ENCODE results near the gene CEP20. TPM values are rescaled to one million over a fixed set of nuclear protein-coding genes. Genes with fewer than 3 reads are reported as not detected.

Gene CEP20
- total RNA-seq, 1 donor from 2014 or later, result 36.4 TPM

GRCh38 chr16:15837761-15838160 is 50.6 kb downstream of the CEP20 start:
- no peak for TF ChIP-seq CTCF (IDR thresholded peaks at IDR 0.05)
- no peak for ATAC-seq (ENCODE audit: low read depth)
- no peak for DNase-seq
- H3K27ac Mint-ChIP-seq, result no peak overlapping the region
- intact Hi-C loops (cut with micrococcal nuclease), result no loop called here
- H3K4me1 Mint-ChIP-seq, result no peaks in the 10 kb centered on the region
- no peaks in the 10 kb centered on the region for H3K36me3 Mint-ChIP-seq (ENCODE audit: low read depth)
- H3K9me3 Mint-ChIP-seq, result no peaks in the 10 kb centered on the region
- ChIA-PET POLR2A (interaction anchor here (0.6 to 0.7 kb wide), 2 partner anchors 9 to 11 kb away, joined by 3 to 4 read pairs; no protein-coding TSS in a partner anchor), CTCF (no interaction called here)
- no peak overlapping the region for H3K4me3 Mint-ChIP-seq
- no peaks in the 10 kb centered on the region for H3K27me3 Mint-ChIP-seq

GRCh38 chr16:15836965-15837611 is 51.3 kb downstream of the CEP20 start:
- Mint-ChIP-seq H3K27me3 (no peaks in the 10 kb centered on the region), H3K4me1 (no peaks in the 10 kb centered on the region), H3K36me3 (ENCODE audit: low read depth) (no peaks in the 10 kb centered on the region), H3K4me3 (no peak overlapping the region), H3K9me3 (no peaks in the 10 kb centered on the region), H3K27ac (no peak overlapping the region)
- intact Hi-C loops (cut with micrococcal nuclease), result no loop called here
- DNase-seq, result no peak
- no peak for TF ChIP-seq CTCF (IDR thresholded peaks at IDR 0.05)
- ATAC-seq (ENCODE audit: low read depth), result no peak
- ChIA-PET POLR2A (interaction anchor here (0.6 to 0.7 kb wide), 2 partner anchors 10 to 11 kb away, joined by 3 to 4 read pairs; no protein-coding TSS in a partner anchor), CTCF (no interaction called here)

GRCh38 chr16:15836074-15836473 is 52.3 kb downstream of the CEP20 start:
- ChIA-PET CTCF (no interaction called here), POLR2A (no interaction called here)
- TF ChIP-seq CTCF (IDR thresholded peaks at IDR 0.05), result no peak
- DNase-seq (no peak), ATAC-seq (ENCODE audit: low read depth) (no peak)
- intact Hi-C loops (cut with micrococcal nuclease), result no loop called here
- H3K36me3 Mint-ChIP-seq (ENCODE audit: low read depth), result no peaks in the 10 kb centered on the region
- no peak overlapping the region for H3K27ac Mint-ChIP-seq
- H3K27me3 Mint-ChIP-seq, result no peaks in the 10 kb centered on the region
- H3K4me3 Mint-ChIP-seq, result no peak overlapping the region
- H3K4me1 Mint-ChIP-seq, result peaks cover 9% of the 10 kb centered on the region
- H3K9me3 Mint-ChIP-seq, result no peaks in the 10 kb centered on the region

GRCh38 chr16:15835136-15835878 is 53.1 kb downstream of the CEP20 start:
- no peak for TF ChIP-seq CTCF (IDR thresholded peaks at IDR 0.05)
- H3K27ac Mint-ChIP-seq, result no peak overlapping the region
- DNase-seq (no peak), ATAC-seq (ENCODE audit: low read depth) (no peak)
- H3K27me3 Mint-ChIP-seq, result no peaks in the 10 kb centered on the region
- no peak overlapping the region for H3K4me3 Mint-ChIP-seq
- H3K4me1 Mint-ChIP-seq, result peaks cover 13% of the 10 kb centered on the region
- H3K36me3 Mint-ChIP-seq (ENCODE audit: low read depth), result no peaks in the 10 kb centered on the region
- POLR2A ChIA-PET, result no interaction called here
- intact Hi-C loops (cut with micrococcal nuclease), result no loop called here
- H3K9me3 Mint-ChIP-seq, result no peaks in the 10 kb centered on the region
- CTCF ChIA-PET, result no interaction called here

GRCh38 chr16:15834502-15834901 is 53.9 kb downstream of the CEP20 start:
- no peaks in the 10 kb centered on the region for H3K36me3 Mint-ChIP-seq (ENCODE audit: low read depth)
- H3K4me1 Mint-ChIP-seq, result peaks cover 14% of the 10 kb centered on the region
- no peak overlapping the region for H3K4me3 Mint-ChIP-seq
- no peaks in the 10 kb centered on the region for H3K9me3 Mint-ChIP-seq
- ATAC-seq (ENCODE audit: low read depth) (no peak), DNase-seq (no peak)
- intact Hi-C loops (cut with micrococcal nuclease), result no loop called here
- H3K27ac Mint-ChIP-seq, result no peak overlapping the region
- no peaks in the 10 kb centered on the region for H3K27me3 Mint-ChIP-seq
- no peak for TF ChIP-seq CTCF (IDR thresholded peaks at IDR 0.05)
- ChIA-PET POLR2A (no interaction called here), CTCF (no interaction called here)

Data from activated B cell treated with CpG ODN at 0.5 μM for 24 hours (primary cell).